Fibroblast of mammary gland (primary cell): ENCODE results near the gene CAPZA1.
"Not testable (repeated sequence)": the region's sequence is repeated elsewhere in the genome, so short reads cannot be mapped to it uniquely, and the experiment has no call there.

ENCODE experiments used
- DNase-seq: peaks from one replicate; pipeline ENCODE4 v3.0.0-alpha.2; 2010; ENCODE audit warnings: low read depth
- H3K4me3 ChIP-seq: 2 replicates; pipeline ENCODE4 v1.5.1; 2011; ENCODE audit warnings: low read depth, mild to moderate bottlenecking, low read length, moderate library complexity; ENCODE audit not compliant: control insufficient read depth
- CTCF ChIP-seq: conservative IDR thresholded peaks from 2 replicates; pipeline ENCODE4 v1.5.1; 2011; ENCODE audit warnings: low read depth, low read length, inconsistent platforms; ENCODE audit not compliant: control insufficient read depth, insufficient read depth

Gene CAPZA1

GRCh38 chr1:112637254-112638109 lies 17.9 kb downstream of the CAPZA1 start:
- DNase-seq = peak; percentile 50
- no peak for TF ChIP-seq CTCF
- H3K4me3 ChIP-seq = no peak overlapping the region

GRCh38 chr1:112638110-112638428 lies 18.4 kb downstream of the CAPZA1 start:
- H3K4me3 ChIP-seq = no peak overlapping the region
- TF ChIP-seq CTCF = no peak
- DNase-seq = no peak

- not testable (repeated sequence) for H3K4me3 ChIP-seq, DNase-seq
These were observed 20.8 kb downstream of the CAPZA1 start for GRCh38 chr1:112640437-112640836.

GRCh38 chr1:112643080-112643479 lies 23.4 kb downstream of the CAPZA1 start:
- TF ChIP-seq CTCF = no peak
- no peak for DNase-seq
- no peak overlapping the region for H3K4me3 ChIP-seq

DNA sequence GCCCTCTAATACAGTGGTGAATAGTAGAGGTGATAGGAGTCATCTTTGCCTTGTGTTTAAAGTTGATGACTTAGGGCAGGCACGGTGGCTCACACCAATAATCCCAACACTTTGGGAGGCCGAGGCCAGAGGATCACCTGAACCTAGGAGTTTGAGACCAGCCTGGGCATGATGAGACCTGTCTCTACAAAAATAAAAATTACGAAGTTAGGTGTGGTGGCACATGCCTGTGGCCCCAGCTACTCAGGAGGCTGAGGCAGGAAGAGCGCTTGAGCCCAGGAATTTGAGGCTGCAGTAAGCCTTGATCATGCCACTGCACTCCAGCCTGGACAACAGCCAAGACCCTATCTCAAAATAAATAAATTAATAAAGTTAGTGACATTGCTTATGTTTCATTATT lies 26.6 kb downstream of the CAPZA1 start:
- TF ChIP-seq CTCF = no peak
- DNase-seq = no peak

GRCh38 chr1:112651205-112651604 lies 31.6 kb downstream of the CAPZA1 start:
- no peak for TF ChIP-seq CTCF
- no peak for DNase-seq
- no peak overlapping the region for H3K4me3 ChIP-seq

More for the DNA sequence above, 26.6 kb downstream of the CAPZA1 start:
- no peak overlapping the region for H3K4me3 ChIP-seq

DNA sequence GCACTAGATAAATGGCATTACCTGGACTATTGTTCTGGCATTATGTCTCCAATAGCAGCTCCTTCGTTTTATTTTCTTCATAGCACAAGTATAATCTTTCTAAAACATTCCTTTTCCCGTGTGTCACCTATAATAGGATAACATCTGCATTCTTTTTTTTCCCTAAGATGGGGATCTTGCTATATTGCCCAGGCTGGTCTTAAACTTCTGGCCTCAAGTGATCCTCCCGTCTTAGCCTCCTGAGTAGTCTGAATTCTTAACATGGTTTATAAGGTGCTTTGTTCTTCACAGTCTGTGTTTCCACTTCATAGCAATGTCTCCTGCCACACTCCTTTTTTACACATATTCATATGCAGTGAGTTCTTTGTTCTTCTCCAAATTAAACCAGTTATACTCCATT lies 46.2 kb downstream of the CAPZA1 start:
- no peak for DNase-seq
- no peak overlapping the region for H3K4me3 ChIP-seq
- no peak for TF ChIP-seq CTCF
